Measurements from ENCODE around the gene PRAC2.

PRAC2 gene

GRCh38 chr17:48737330-48738043 is 14.5 kb downstream of the PRAC2 start:
- DNase-seq (ENCODE audit: extremely low read depth, low read depth), result no peak
- no peak for TF ChIP-seq CTCF (IDR thresholded peaks at IDR 0.05; ENCODE audit: low read depth, low read length, missing control alignments)

GRCh38 chr17:48738424-48738802 is 15.4 kb downstream of the PRAC2 start:
- no peak for DNase-seq (ENCODE audit: extremely low read depth, low read depth)
- TF ChIP-seq CTCF (IDR thresholded peaks at IDR 0.05; ENCODE audit: low read depth, low read length, missing control alignments), result no peak
- no peak overlapping the region for H3K4me3 ChIP-seq (replicated peaks; ENCODE audit: low read depth, low read length)

More at GRCh38 chr17:48737330-48738043, 14.5 kb downstream of the PRAC2 start:
- no peak overlapping the region for H3K4me3 ChIP-seq (replicated peaks; ENCODE audit: low read depth, low read length)

GRCh38 chr17:48738803-48739526 is 16.0 kb downstream of the PRAC2 start:
- no peak overlapping the region for H3K4me3 ChIP-seq (replicated peaks; ENCODE audit: low read depth, low read length)
- no peak for TF ChIP-seq CTCF (IDR thresholded peaks at IDR 0.05; ENCODE audit: low read depth, low read length, missing control alignments)
- DNase-seq (ENCODE audit: extremely low read depth, low read depth), result no peak

- DNase-seq (ENCODE audit: extremely low read depth, low read depth), result no peak
- TF ChIP-seq CTCF (IDR thresholded peaks at IDR 0.05; ENCODE audit: low read depth, low read length, missing control alignments), result no peak
- no peak overlapping the region for H3K4me3 ChIP-seq (replicated peaks; ENCODE audit: low read depth, low read length)
Measured at GRCh38 chr17:48740537-48740936, 17.6 kb downstream of the PRAC2 start.

- no peak for DNase-seq (ENCODE audit: extremely low read depth, low read depth)
- no peak overlapping the region for H3K4me3 ChIP-seq (replicated peaks; ENCODE audit: low read depth, low read length)
- TF ChIP-seq CTCF (IDR thresholded peaks at IDR 0.05; ENCODE audit: low read depth, low read length, missing control alignments), result no peak
Measured at GRCh38 chr17:48745381-48746275, 22.6 kb downstream of the PRAC2 start.

- no peak for DNase-seq (ENCODE audit: extremely low read depth, low read depth)
- no peak overlapping the region for H3K4me3 ChIP-seq (replicated peaks; ENCODE audit: low read depth, low read length)
- TF ChIP-seq CTCF (IDR thresholded peaks at IDR 0.05; ENCODE audit: low read depth, low read length, missing control alignments), result no peak
Measured at GRCh38 chr17:48746916-48747444, 24.0 kb downstream of the PRAC2 start.
